Stromal cell of bone marrow (primary cell): ENCODE data around the gene CSNK1G1.

Experiments used
- DNase-seq: peaks from one replicate; pipeline ENCODE4 v3.0.0-alpha.2; 2012; ENCODE audit warnings: low read depth

The CSNK1G1 gene

DNA sequence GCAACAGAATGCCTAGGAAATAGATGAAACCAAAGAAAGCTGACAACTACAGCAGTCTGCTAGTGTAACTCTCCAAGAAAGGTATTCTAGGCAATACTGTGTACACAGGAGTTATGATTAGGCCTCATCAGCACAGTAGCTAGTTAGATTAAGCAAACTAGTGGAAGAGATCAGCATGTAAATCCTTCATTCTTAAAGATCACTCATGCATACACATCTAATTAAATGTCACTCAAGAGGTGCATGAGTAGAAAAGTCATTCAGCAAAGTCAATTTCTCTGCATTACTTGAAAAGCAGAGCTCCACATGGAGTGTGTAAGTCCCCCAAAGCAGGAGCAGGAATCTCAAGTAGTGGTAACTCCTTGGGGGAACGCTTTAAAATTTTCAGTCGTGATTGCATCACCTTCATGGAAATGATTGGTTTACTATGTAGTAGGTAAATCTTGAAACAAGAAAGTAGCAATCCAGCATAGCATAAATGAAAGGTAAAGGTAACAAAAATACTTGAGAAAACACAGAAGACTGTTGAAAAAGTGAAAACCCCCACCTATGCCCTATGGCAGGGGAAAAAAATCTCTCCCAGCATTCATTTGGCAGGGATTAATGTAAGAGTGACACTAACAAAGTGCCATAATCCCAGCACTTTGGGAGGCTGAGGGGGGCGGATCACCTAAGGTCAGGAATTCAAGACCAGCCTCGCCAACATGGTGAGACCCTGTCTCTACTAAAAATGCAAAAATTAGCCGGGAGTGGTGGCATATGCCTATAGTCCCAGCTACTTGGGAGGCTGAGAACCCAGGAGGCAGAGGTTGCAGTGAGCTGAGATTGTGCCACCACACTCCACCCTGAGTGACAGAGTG lies 163.8 kb downstream of the CSNK1G1 start:
- no peak for DNase-seq

DNA sequence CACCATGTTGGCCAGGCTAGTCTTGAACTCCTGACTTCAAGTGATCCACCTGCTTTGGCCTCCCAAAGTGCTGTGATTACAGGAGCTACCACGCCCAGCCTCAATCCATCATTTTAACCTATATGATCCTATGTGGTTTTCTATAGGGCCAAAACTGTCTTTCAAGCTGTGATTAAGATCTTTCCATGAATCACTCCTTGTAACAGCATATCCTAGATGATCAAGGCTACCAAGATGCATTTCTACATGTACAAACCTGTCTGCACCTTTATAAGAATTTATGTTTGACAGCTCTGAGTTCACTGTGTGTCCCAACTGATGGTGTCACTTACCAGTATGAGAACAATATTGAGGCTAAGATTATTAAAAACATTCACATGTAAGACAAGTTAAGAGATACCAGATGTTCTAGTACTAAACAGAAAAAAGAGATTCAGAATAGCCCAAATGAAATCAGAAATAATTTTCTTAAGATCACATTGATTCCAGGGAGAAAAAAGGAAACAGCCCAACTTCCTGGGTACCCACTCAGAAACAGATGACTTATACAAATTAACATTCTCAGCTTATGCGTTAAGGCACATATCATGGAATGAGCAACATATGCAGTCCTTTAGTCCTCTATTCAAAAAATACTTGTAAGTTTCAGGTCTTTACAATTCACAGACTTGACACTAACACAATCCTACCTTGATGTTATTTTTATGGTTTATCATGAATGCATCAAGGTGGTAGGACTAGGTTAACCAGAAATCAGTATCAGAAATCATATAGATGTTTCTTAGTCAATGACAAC lies 168.4 kb downstream of the CSNK1G1 start:
- DNase-seq: no peak

- no peak for DNase-seq
Measured at GRCh38 chr15:64185146-64185911, 170.6 kb downstream of the CSNK1G1 start.

GRCh38 chr15:64182859-64183370 lies 173.1 kb downstream of the CSNK1G1 start:
- DNase-seq: no peak

- no peak for DNase-seq
Measured at GRCh38 chr15:64180235-64180824, 175.6 kb downstream of the CSNK1G1 start.

DNA sequence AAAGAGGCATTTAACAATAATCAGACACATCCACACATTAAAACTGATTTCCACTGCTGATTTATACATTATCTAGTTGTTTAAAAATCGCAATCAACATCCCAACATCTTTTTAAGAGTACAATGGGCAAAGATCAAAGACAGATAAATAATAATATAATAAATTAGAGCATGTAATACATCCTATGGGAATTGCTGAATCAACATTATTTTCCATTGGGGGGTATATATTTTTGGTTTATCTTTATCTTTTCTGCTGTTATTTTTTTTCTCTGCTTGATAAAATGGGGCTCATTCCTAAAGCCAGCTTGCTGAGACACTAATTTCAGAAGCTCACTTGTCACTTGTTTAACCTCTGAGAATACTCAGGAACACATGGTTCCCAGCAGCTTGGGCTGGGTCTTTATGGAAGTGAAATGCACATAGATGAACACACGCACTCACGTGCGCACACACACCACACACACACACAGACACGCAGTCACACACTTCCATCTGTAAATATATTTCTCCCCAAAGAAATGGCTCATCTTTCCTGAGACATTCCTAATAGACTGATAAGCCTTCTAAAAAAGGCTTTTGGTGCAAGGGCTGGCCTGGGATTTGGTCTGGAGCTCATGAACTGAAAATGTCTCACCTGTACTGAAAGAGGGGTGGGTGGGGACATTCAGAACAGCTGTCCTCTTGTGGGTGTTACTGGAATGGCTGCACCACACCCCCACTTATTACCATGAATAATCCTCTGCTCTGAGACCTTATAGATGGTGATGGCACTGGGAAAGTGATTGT lies 189.7 kb downstream of the CSNK1G1 start:
- DNase-seq: no peak

- DNase-seq: no peak
Measured at GRCh38 chr15:64164436-64164835, 191.5 kb downstream of the CSNK1G1 start.

- DNase-seq: peak; percentile 20
Measured at GRCh38 chr15:64163659-64164362, 192.2 kb downstream of the CSNK1G1 start.

DNA sequence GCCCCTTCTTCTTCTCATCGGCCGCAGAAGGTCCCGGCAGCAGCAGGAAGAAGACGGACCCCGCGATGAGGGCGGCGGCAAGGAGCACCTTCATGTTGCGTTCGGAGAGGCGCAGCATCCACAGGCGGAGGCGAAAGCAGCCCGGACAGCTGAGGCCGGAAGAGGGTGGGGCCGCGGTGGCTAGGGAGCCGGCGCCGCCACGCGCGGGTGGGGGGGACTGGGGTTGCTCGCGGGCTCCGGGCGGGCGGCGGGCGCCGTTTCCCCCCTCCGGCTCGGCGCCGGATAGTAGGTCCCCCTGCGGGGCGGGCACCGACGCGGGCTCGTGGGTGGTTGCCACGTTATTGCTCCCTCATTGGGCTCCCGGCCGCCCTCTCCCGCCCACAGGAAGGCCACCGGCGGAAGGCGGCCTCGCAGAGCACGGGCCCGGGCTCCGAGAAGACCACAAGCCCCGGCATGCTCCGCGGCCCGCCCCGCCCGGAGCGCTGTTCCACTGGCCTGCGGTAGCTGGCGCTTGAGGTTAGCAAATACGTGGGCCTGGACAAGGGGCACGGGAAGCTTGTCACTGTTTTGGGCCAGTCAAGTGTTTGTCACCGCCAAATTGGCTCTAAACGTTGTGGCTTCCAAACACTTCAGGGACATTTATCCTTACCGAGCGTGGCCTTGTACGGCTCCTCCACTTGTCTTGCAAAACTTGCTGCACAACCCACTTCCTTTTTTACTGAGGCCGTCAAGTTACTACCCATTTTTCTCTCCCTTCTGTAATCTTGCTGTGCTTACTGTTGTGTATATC lies 192.9 kb downstream of the CSNK1G1 start, which contains the start of gene PPIB:
PPIB (minus strand) TSS at position 154 of the 790 bp plus-strand sequence; CDS start at position 118, 36 bp downstream.
- peak; percentile 96 for DNase-seq

- DNase-seq: peak; percentile 14
Measured at GRCh38 chr15:64162478-64162868, 193.5 kb downstream of the CSNK1G1 start.

GRCh38 chr15:64161688-64162477 lies 194.1 kb downstream of the CSNK1G1 start:
- DNase-seq: no peak

GRCh38 chr15:64158363-64159134 lies 197.4 kb downstream of the CSNK1G1 start:
- no peak for DNase-seq

DNA sequence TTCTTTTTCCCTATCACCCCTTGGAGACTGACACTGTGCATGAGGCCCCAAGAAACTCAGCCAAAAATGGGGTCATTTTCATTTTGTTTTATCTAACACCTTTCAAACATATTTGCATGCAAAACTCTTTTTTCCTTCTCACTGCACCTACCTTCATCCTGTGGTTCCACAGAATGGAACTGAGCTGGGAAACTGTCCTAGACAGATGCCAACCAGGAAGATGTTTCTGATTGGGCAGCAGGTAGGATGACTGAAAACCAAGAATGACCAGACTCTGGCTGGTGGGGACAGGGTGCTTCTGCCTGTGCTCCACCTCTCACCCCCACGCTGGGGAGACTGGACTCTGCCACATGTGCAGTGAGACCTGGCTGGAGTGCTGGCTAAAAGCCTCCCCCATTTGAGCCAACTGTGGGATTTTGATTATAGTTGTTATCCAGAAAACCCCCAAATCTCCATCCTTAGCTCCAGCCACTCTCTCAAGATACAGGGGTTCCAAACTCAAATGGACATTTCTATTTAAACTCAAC lies 198.3 kb downstream of the CSNK1G1 start:
- no peak for DNase-seq

DNA sequence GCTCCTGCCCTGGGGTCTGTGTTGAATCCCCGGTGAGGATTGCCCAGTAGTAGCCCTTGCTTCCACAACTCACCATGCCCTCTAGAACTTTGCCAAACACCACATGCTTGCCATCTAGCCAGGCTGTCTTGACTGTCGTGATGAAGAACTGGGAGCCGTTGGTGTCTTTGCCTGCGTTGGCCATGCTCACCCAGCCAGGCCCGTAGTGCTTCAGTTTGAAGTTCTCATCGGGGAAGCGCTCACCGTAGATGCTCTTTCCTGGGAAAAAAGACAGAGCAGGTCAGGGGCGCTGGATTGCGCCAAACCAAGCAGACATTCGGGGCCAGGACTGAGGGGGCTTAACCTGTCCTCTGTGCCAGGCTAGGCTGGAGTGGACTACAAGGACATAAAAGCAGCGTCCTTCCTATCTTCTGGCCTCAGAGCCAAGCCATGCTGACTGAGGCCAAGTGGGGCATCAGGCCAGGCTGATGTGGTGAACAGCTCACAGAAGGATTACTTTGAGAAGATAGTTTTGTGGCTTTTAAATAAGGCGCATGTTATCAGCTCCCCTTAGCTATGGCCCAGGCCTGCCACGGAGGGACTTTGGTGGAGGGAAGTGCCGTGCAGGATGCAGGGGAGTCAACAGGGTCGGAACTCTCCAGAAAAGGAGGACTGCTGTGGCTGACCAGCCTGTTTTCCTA lies 199.2 kb downstream of the CSNK1G1 start:
- no peak for DNase-seq

- DNase-seq: no peak
Measured at GRCh38 chr15:64155802-64156651, 199.9 kb downstream of the CSNK1G1 start.
